K562 (cell line): ENCODE data around the gene DNMT3A. TPM values are rescaled to one million over a fixed set of nuclear protein-coding genes. Genes with fewer than 3 reads are reported as not detected.

ENCODE experiments used
- ATAC-seq: fragments of 200-7000 bp; cut with Tn5 transposase; 3 replicates; pipeline ENCODE4 v1.9.1; 2020; ENCODE audit warnings: moderate library complexity
- BruUV-seq: library from RNA; stranded (reverse); fragments of 400-500 nt; replicated peaks from 2 replicates; lab custom pipeline; 2021; lab: Mats Ljungman, UMichigan
- CTCF ChIA-PET: fragments of 300-600 bp; formaldehyde crosslinking; extraction: SDS; loops from one replicate; lab custom pipeline; 2021; ENCODE audit warnings: low intra/inter-chr PET ratio; lab: Yijun Ruan, JAX
- POLR2A ChIA-PET: fragments of 300-600, 350-650 bp; sonication (Branson Sonifier 250); formaldehyde crosslinking; extraction: SDS; loops from one replicate; lab custom pipeline; 2021; ENCODE audit warnings: antibody characterized with exemption, inconsistent platforms; lab: Yijun Ruan, JAX
- DNase-seq, 4 experiments: peaks; one replicate each; pipeline versions ENCODE4 v3.0.0 to v3.0.0-alpha.2; 2011 to 2018; ENCODE audit warnings: low spot score in 3 of 4, mixed read lengths in 3 of 4; ENCODE audit errors: extremely low read depth in 1 of 4
- FAIRE-seq: peaks from 2 replicates; lab custom pipeline; 2011; peaks lifted over from hg19 to GRCh38; lab: Jason Lieb, UNC
- H2AFZ ChIP-seq: 2 replicates; pipeline ENCODE4 v1.6.0; 2011; ENCODE audit warnings: low read depth, low read length, control low read depth, inconsistent platforms
- H3K27ac ChIP-seq: fragments of 200-600 bp; 3 replicates; pipeline ENCODE4 v1.8.0; 2011; ENCODE audit warnings: low read depth, mild to moderate bottlenecking, control low read depth, inconsistent platforms, low read length, moderate library complexity, mixed read lengths; ENCODE audit errors: extremely low read depth
- H3K27me3 ChIP-seq, 2 experiments: fragments of 300-600 bp in 1 of 2; 2 replicates in 1 of 2; 3 replicates in 1 of 2; pipeline versions ENCODE4 v1.6.0 to v1.8.0; 2011; ENCODE audit warnings: inconsistent platforms in 2 of 2, low read length in 2 of 2, mild to moderate bottlenecking in 1 of 2, mixed read lengths in 1 of 2, moderate library complexity in 1 of 2; ENCODE audit not compliant: control insufficient read depth in 2 of 2, insufficient read depth in 2 of 2
- H3K36me3 ChIP-seq: fragments of 300-600 bp; 3 replicates; pipeline ENCODE4 v1.8.0; 2011; ENCODE audit warnings: mild to moderate bottlenecking, low read length, inconsistent platforms; ENCODE audit not compliant: control insufficient read depth, insufficient read depth
- H3K4me1 ChIP-seq, 2 experiments: fragments of 200-600 bp in 1 of 2; replicated peaks in 1 of 2; 2 replicates in 1 of 2; 3 replicates in 1 of 2; pipeline versions ENCODE4 v1.5.1 to v1.8.0; 2011; ENCODE audit warnings: inconsistent platforms in 2 of 2, low read length in 2 of 2, mild to moderate bottlenecking in 1 of 2, mixed read lengths in 1 of 2, moderate library complexity in 1 of 2; ENCODE audit not compliant: control insufficient read depth in 2 of 2, insufficient read depth in 2 of 2
- H3K4me2 ChIP-seq: 2 replicates; pipeline ENCODE4 v1.6.1; 2011; ENCODE audit warnings: low read length, control low read depth, inconsistent platforms, mixed read lengths; ENCODE audit not compliant: insufficient read depth
- H3K4me3 ChIP-seq: fragments of 200-600 bp; sonication (generic), shearing (Covaris generic); 2 replicates; pipeline ENCODE4 v1.5.1; 2016; ENCODE audit warnings: control low read depth, inconsistent platforms
- H3K79me2 ChIP-seq: fragments of 200-600 bp; 3 replicates; pipeline ENCODE4 v1.8.0; 2011; ENCODE audit warnings: low read length, inconsistent platforms; ENCODE audit not compliant: control insufficient read depth, insufficient read depth
- H3K9ac ChIP-seq, 2 experiments: 2 replicates each; pipeline versions ENCODE4 v1.6.0 to v1.6.1; 2011; ENCODE audit warnings: low read depth in 2 of 2, low read length in 2 of 2, control low read depth in 1 of 2, inconsistent platforms in 1 of 2, mild to moderate bottlenecking in 1 of 2, mixed read lengths in 1 of 2; ENCODE audit not compliant: insufficient read depth in 1 of 2
- H3K9me1 ChIP-seq: one replicate; pipeline ENCODE4 v1.6.0; 2011; ENCODE audit warnings: inconsistent platforms, mild to moderate bottlenecking, low read length, moderate library complexity; ENCODE audit not compliant: control insufficient read depth, insufficient read depth
- H3K9me3 ChIP-seq: replicated peaks from 2 replicates; pipeline ENCODE4 v1.5.1; 2011; ENCODE audit warnings: low read depth, low read length, inconsistent platforms; ENCODE audit not compliant: control insufficient read depth, insufficient read depth
- H4K20me1 ChIP-seq: replicated peaks from 2 replicates; pipeline ENCODE4 v1.6.1; 2011; ENCODE audit warnings: low read length, inconsistent platforms, mixed read lengths; ENCODE audit not compliant: control insufficient read depth, insufficient read depth
- CREM ChIP-seq: IDR thresholded peaks from 2 replicates; pipeline ENCODE4 v1.6.1; 2014; ENCODE audit warnings: antibody characterized with exemption, low read depth
- MNT ChIP-seq, 2 experiments: fragments of 450-650 bp; conservative IDR thresholded peaks; 2 replicates each; pipeline ENCODE4 v1.6.1; 2017; ENCODE audit warnings: mild to moderate bottlenecking in 2 of 2, moderate library complexity in 2 of 2
- RBFOX2 ChIP-seq: fragments of 200-400 bp; formaldehyde crosslinking; IDR thresholded peaks from 2 replicates; pipeline ENCODE4 v1.6.1; 2017; ENCODE audit warnings: low read depth, mild to moderate bottlenecking, low read length, moderate library complexity
- ZBTB7A ChIP-seq: IDR thresholded peaks from 2 replicates; pipeline ENCODE4 v1.6.1; 2011; ENCODE audit warnings: low read depth, mild to moderate bottlenecking, low read length, moderate library complexity, borderline replicate concordance; ENCODE audit not compliant: control insufficient read depth
- ZBTB9 ChIP-seq: fragments of 450-650 bp; formaldehyde crosslinking; IDR thresholded peaks from 2 replicates; pipeline ENCODE4 v1.4.0; 2020; ENCODE audit warnings: mild to moderate bottlenecking, moderate library complexity
- WGBS: fragments of 100-300 bp; shearing (Covaris generic); methylation state at CpG from one replicate; pipeline ENCODE4 v1.1.6; 2016; ENCODE audit warnings: low coverage, mixed read lengths; ENCODE audit not compliant: insufficient coverage; ENCODE audit errors: missing lambda C conversion rate; 5-methylcytosine and 5-hydroxymethylcytosine counted together
- in situ Hi-C: fragments of 300-500 bp; cut with MboI; formaldehyde crosslinking; loops from 4 replicates; pipeline ENCODE4 v1.15.0; 2018; ENCODE audit warnings: inconsistent platforms, mixed read lengths
- intact Hi-C: fragments of 100-400 bp; cut with micrococcal nuclease; formaldehyde crosslinking; loops from 2 replicates; pipeline ENCODE4 v1.14.2; 2022
- polyA plus RNA-seq, 8 experiments: library from polyadenylated mRNA; depleted of rRNA in 4 of 8; stranded (reverse) in 5 of 8; unstranded in 3 of 8; fragments of >200 nt; fragmentation: Nextera tagmentation in 2 of 8; fragmentation: Illumina TruSeq in 1 of 8; extraction: Ambion mirVana in 2 of 8; extraction: Trizol in 1 of 8; gene quantifications; 2 replicates each; pipeline versions ENCODE4 v1.2.1 to v1.2.3, GENCODE V29; 2011 to 2014; ENCODE audit warnings: inconsistent platforms in 1 of 8, missing spikeins in 1 of 8
- total RNA-seq, 7 experiments: library from RNA; depleted of rRNA in 6 of 7; stranded (reverse); fragments of >200 nt in 6 of 7; fragmentation: Illumina TruSeq in 2 of 7; extraction: Trizol in 2 of 7; gene quantifications; 2 replicates each; pipeline versions ENCODE4 v1.2.1 to v1.2.3, GENCODE V29; 2011 to 2021; ENCODE audit warnings: low replicate concordance in 1 of 7

Gene DNMT3A
- total and polyA plus RNA-seq, 9 of the 15 experiments (the other 6 are each of a cell fraction or from before 2014, with no cell fraction given): 3.0 to 16.0 (median 6.1) TPM

GRCh38 chr2:25314514-25315315 is 27.0 kb downstream of the DNMT3A start:
- DNase-seq (peak in 1 of 4 experiments; percentile 33), FAIRE-seq (no peak), ATAC-seq (no peak)
- in situ Hi-C loops: no loop called here
- no TSS peak for BruUV-seq
- Histone ChIP-seq H3K27me3 (peaks cover 16 to 35% of the 10 kb centered on the region in 2 experiments), H3K36me3 (no peaks in the 10 kb centered on the region), H3K9ac (no peak overlapping the region), H3K9me1 (no peaks in the 10 kb centered on the region), H3K4me1 (peaks cover 0 to 37% of the 10 kb centered on the region in 2 experiments; a peak in 2 of 5 replicates), H3K4me3 (no peak overlapping the region), H3K9me3 (no peaks in the 10 kb centered on the region), H4K20me1 (peaks cover 9% of the 10 kb centered on the region), H3K4me2 (no peak overlapping the region), H2AFZ (no peak overlapping the region), H3K27ac (no peak overlapping the region), H3K79me2 (no peaks in the 10 kb centered on the region)
- WGBS: 34% methylated on average over 8 of the region's 13 CpGs
- ChIA-PET POLR2A (interaction anchor here (0.6 to 1.1 kb wide), 2 partner anchors 12 to 398 kb away, joined by 3 to 10 read pairs; no protein-coding TSS in a partner anchor), CTCF (no interaction called here)
- TF ChIP-seq CREM: no peak
- TF ChIP-seq MNT (conservative IDR thresholded peaks at IDR 0.05): 0 out of 4 replicates have a peak, but pooled peaks of 1 of the 2 experiments have one; percentile 19
- TF ChIP-seq ZBTB7A: no peak
- peak; percentile 97 for TF ChIP-seq ZBTB9 (CRISPR knock-in tag)
- TF ChIP-seq RBFOX2: 0 out of 2 replicates have a peak, but pooled peaks have one; percentile 0
- intact Hi-C loops: no loop called here
